ENCODE measurements around the gene MYH9.

DNA sequence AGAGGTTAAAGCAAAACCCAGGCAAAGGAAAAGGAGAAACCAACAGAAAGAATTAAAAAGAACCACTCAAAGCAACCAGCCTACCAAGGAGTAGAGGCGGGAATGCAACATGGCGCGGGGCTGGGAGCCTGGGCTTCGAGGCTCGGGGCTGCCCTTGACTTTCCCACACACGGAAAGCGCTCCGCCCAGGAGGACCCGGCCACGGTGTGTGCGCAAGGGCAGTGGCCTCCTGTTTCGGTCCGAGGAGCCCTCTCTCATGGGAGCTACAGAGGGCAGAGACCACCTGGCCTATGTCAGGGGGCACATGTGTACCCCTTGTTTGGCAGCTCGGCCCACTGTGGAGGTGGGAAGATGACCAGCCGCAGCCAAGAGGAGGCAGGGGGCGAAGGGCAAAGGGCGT, 78.9 kb downstream of the MYH9 start:
- TF ChIP-seq, protein P1, sequence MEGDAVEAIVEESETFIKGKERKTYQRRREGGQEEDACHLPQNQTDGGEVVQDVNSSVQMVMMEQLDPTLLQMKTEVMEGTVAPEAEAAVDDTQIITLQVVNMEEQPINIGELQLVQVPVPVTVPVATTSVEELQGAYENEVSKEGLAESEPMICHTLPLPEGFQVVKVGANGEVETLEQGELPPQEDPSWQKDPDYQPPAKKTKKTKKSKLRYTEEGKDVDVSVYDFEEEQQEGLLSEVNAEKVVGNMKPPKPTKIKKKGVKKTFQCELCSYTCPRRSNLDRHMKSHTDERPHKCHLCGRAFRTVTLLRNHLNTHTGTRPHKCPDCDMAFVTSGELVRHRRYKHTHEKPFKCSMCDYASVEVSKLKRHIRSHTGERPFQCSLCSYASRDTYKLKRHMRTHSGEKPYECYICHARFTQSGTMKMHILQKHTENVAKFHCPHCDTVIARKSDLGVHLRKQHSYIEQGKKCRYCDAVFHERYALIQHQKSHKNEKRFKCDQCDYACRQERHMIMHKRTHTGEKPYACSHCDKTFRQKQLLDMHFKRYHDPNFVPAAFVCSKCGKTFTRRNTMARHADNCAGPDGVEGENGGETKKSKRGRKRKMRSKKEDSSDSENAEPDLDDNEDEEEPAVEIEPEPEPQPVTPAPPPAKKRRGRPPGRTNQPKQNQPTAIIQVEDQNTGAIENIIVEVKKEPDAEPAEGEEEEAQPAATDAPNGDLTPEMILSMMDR (IDR thresholded peaks at IDR 0.05): no peak
- TF ChIP-seq POLR2A (IDR thresholded peaks at IDR 0.05): no peak
- no peak for TF ChIP-seq POLR2AphosphoS5 (IDR thresholded peaks at IDR 0.05)
- TF ChIP-seq EP300 (IDR thresholded peaks at IDR 0.05): no peak
